ENCODE data around the gene RPH3AL.
"Not testable (repeated sequence)": the region's sequence is repeated elsewhere in the genome, so short reads cannot be mapped to it uniquely, and the experiment has no call there.

The RPH3AL gene

DNA sequence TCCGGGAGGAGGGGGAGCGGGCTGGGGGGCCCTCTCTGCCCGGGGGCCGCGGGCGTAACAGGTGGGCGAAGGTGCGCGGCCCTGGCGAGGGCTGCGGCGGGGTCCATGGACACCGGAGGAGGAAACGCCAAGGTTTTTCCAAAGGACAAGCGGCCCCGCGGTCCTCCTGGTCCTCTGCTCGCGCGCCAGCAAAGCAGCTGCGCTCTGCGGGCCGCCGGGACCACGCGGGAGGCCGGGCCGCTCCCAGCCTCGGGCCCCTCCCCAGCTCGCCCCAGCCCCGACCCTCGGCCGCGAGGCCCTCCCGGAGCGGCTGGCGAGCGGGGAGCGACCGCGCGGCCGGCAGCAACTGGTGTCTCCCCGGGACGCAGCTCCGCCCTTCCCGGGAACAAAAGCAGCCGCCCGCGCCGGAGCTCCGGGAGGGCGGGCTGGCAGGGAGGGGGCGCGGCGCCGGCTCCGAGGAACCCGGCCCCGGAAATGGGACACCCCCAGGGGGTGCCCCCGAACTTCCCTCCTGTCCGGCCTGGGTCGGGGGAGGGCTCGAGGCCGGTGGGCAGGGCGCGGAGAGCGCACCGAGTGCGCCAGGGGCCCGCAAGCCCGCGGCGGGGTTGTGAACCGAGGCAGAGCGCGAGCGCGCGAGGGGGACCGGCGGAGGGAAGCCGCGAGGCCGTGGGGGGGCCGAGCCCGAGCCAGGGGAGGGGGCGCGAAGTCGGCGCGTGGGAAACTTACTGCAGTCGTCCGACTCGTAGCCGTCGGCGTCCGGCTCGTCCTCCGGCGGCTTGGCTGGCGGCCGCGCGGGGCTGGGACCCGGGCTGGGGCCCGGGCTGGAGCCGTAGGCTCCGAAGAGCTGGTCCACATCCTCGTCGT is 172.0 kb downstream of the RPH3AL start:
- DNase-seq (ENCODE audit: low read depth in 2 of 2), result no peak

DNA sequence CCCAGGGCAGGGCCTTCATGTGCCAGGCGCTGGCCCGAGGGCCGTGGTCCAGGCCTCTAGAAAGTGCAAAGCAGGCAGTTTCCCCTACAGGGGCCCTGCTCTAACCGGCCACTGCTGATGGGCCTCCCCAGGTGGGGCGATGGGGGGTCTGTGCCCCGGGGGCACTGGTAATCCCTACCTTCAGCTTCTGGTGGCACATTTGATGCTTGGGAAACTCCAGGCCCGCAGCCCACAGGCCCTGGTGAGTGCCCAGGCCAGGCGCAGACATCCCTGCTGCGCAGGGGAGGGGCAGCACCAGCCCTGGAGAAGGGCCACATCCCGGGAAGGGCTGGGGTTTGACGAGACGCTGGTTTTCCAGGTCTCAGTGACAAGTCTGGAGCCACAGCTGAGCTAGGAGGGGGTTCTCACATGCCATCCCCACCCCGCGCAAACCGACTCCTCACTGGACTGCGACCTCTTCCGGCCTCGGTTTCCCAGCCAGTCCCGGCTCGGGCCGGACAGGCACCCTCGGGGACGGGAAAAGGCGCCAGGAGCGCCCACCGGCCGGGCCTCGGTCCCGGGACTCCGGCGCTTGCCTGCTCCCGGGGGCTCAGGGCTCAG is 172.7 kb downstream of the RPH3AL start:
- DNase-seq (ENCODE audit: low read depth in 2 of 2), result no peak

DNA sequence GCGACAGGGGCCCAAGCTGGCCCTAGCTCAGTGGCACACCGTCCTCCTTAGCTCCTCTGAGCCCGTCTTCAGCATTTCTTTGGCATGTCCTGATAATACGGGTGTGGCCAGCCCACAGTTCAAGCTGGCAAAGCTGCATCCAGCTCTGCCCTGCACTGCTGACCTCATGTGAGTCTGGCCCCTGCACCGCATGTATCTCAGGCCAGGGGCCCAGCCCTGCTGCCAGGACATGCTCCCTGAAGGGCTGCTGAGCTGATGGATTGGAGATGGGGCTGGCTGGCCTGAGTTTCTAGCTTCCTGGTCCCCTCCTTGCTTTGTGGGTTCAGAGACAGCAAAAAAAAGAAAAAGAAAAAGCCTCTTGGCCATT is 173.6 kb downstream of the RPH3AL start:
- no peak for DNase-seq (ENCODE audit: low read depth in 2 of 2)

DNA sequence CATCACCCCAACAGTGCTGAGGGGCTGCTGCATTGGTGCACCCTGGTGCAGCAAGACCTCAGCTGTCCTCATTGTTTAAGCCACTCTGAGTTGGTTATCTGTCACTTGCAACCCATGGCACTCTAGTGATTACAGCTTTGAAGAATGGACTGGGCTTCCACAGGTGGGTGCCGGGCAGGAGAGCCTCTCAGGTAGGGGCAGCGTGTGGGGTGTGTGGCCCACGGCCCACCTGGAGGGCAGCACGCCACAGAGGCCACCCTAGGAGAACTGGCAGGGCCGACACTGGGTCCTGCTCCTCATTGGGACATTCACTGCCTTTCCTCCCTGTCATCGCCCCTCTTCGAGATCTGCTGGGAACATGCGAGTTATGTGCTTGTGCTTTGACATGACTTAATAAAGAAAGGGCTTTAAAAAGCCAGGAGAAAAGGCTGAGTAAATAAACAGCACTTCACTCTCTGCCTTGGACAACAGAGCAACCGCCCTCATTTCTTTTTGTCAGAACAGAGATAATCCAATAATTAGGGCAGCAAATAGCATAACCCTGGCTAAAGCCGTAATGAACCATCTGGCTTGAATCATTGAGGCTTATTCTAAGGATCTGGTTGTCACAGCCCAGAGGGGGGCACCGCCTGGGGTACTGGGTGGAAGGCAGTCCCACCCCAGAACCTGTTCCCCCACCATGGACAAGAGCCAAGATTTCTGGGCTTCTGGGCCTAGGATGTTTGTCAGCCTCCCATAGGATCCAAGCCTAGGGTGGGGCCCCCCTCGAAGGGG is 174.1 kb downstream of the RPH3AL start:
- DNase-seq (ENCODE audit: low read depth in 2 of 2), result no peak

DNA sequence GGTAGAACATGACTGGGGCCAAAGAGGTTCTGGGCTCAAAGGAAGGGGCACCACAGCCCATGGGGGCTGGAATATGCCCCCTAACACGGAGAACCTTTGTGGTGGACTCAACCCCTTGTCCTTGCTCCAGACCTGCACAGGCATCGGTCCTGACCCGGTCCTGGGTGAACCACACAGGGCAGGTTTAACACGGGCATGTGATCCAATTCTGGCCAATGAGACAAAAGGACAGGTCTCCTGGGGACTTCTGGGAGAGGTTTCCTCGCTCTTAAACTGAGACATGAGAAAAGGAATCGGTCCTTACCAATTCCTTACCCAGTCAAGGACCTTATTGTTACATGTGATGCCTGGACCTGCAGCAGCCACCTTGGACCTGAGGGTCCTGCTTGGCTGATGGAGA is 174.8 kb downstream of the RPH3AL start:
- DNase-seq (ENCODE audit: low read depth in 2 of 2), result no peak

DNA sequence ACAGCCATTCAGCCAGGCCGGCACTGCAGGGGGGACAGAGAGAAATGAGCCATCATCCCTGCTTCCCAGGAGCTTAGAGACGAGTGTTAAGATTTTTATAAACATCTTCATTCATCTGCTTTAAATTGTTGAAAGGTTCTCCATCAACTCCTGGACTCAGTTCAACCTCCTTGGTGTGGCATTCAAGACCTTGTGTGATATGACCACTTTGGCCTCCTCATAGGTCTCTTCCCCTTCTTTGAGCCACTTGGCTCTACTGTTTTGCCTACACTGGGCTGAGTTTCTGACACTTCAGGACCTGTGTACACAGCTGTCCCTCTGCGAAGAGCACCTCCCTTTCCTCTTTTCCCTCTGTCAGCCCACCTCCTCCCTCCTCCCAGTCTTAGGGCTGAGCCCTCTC is 175.5 kb downstream of the RPH3AL start:
- DNase-seq (ENCODE audit: low read depth in 2 of 2), result no peak

DNA sequence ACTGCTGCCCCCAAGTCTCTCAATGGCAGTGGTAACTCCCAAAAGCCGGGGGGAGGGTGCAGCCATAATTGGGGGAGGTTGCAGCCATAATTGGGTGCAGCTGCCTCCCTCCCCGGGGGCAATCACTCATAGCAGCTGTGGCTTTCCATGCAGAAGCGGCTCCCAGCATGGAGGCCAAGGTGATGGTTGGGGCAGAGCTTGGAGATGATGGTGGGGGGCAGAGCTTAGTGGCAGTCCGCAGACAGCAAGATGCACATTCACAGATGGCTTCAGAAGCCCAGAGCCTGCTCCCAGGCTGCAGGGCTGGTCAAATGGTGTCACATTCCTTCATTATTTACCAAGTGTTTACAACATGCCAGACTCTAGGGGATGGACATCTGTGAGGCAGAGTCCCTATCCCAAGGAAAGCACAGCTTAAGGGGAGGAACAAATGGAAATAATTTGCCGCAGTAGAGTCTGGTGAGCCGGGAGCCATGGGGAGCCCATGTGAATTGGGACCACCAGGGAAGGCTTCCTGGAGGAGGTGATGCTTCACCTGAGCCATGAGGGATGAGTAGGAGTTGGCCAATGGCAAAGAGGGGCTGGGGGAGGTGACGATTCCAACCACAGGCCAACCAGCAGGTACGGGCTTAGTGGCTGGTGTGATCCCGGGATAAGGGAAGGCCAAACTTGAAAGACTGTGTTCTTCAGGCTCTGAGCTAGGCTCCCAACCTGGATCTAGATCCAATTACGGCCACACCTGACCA is 179.3 kb downstream of the RPH3AL start:
- no peak for DNase-seq (ENCODE audit: low read depth in 2 of 2)

DNA sequence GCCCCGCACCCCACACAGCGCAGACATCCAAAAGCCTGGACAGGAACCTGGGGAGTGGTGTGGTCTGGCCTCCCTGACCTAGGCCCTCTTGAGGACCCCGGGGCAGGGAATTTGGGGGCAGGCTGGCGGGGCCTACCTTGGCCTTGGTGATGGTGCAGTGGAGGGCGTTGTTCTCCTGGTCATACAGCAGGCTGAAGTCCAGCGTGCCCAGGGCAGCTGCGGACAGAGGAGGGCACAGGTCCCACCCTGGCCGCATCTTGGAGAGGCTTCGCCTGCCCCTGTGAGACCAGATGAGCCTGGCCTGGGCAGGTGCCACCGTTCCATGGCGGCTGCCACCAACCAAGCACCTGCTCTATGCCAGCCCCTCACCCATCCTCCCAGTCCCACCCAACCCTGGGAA is 180.2 kb downstream of the RPH3AL start:
- no peak for DNase-seq (ENCODE audit: low read depth in 2 of 2)

DNA sequence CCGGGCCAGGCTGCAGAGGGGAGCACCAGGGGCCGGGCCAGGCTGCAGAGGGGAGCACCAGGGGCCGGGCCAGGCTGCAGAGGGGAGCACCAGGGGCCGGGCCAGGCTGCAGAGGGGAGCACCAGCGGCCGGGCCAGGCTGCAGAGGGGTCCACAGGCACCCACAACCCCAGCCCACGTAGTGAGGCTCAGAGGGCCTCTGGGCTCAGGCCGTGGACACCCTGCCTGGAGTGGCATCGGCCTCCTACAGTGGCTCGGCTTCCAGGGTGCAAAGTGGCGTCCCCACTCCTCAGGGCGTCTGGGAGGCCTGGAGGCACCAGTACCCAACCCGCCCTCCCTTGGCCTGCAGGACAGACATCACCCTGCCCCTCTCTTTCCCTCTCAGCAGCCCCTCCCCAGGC is 180.7 kb downstream of the RPH3AL start:
- DNase-seq (ENCODE audit: low read depth in 2 of 2), result no peak

DNA sequence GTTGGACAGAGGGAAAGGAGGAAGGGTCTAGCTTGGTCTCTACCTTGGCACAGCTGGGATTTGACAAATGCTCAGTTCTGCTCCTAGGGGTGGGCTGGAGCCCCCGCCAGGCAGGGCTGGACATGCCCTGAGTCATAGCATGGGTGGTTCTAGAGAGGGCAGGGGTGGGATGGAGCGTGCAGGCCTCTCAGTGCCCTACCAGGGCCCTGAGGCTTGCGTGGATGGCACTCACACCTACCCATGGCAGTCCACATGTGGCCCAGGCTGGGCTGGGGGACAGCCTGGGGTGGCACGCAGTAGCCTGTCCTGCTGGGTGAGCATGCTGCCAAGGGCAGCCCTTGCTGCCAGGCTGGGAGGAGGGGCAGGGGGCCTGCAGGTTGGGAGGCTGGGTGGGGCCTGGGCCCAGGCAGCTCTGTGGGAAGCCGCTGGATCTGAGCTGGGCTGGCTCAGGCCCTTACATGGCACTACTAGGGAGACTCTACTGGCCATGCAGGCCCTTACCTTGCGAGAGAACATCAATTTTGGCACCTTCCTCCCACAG is 182.4 kb downstream of the RPH3AL start:
- no peak for DNase-seq (ENCODE audit: low read depth in 2 of 2)

DNA sequence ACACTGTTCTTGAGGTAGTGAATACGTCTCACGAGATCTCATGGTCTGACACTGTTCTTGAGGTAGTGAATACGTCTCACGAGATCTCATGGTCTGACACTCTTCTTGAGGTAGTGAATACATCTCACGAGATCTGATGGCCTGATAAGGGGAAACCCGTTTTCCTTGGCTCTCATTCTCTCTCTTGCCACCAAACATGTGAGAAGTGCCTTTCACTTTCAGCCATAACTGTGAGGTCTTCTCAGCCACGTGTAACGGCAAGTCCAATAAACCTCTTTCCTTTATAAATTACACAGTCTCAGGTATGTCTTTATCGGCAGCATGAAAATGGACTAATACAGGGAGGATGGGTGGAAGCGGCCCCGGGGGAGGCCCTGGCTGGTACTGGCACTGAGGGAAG is 184.0 kb downstream of the RPH3AL start:
- DNase-seq (ENCODE audit: low read depth in 2 of 2), result not testable (repeated sequence)

DNA sequence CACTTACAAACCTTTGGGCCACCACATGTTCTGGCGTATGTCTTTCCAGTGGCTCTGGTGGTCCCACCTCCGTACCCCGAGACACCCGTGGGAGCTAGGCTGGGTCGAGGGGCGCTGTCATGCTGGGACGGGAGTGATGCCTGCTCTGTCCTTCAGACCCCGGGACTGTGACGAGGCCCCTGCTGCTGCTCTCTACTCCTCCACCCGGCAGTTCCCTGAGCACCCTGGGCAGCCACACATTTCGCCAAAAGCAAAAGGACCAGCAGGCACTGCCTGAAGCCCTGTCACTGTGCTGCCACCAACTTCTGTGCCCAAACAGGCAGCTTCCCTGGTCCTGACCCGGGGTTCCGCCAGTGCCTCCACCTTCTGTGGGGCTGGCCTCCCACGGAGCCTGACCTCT is 186.7 kb downstream of the RPH3AL start:
- DNase-seq (ENCODE audit: low read depth in 2 of 2), result no peak

DNA sequence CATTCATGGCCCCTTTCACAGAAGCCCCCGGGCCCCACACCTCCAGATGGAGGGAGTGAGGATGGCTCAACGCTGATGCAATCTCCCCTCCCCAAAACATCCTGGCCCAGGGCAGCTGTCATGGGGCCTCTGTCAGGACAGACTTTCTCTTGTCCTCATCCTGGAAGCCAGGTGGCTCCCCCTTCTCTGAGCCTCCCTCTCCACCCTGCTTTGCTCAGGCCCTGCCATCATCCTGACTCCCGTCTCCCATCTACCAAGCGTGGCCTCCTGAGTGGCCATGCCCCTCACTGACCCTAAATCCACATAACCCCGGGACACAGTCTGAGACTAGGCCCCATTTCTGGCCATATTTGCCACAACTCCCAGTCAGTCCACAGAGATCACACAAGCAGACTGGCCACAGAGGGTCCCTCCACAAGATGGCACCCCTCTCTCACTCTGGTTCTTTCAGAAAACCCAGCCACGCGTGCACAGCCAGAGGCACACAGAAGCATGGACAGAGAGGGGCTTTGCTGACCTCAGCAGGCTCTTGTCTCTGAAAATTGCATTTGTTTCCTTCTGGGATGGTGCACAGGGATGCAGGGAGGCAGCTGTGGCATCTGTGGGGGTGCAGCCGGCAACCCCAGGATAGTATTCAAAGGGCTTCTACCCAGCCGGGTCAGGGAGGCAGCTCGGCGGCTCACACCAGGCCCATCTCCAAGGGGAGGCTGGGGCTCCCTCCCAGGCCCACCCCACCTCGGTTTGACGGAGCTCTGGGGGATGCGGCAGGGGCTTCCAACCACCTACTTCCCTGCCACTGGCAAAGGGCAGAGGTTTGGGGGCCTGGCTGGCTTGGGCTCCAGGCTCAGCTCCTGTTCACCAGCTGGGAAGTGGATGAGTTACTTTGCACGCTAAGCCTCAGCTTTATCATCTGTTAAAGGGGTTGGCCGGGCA is 188.0 kb downstream of the RPH3AL start:
- no peak for DNase-seq (ENCODE audit: low read depth in 2 of 2)

DNA sequence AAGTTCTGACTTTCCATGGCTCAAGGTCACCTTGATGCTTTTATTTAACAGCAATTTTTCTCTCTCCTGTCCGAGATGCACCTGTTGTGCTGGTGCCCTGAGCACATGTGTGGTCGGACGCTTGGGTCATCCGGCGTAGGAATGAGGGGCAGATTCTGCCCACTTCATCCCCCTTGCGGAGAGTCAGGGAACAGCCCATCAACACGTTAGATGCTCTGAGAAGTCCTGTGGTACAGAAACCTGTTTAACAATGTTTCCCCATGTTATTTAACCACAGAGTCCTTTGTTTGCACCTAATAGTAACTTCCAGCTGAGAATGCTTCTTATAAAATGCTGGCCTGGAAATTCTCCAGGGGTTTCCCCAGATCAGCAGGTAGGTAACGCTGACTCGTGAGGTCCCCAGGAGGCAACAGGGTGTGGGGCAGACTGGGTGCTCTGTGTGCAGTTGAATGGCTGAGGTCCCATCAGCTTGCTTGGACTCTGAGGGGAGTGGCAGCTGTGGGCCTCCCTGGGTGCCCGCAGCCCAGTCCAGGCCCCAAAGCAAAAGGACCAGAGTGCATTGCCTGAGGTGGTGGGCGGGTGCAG is 189.0 kb downstream of the RPH3AL start:
- DNase-seq (ENCODE audit: low read depth in 2 of 2), result no peak

DNA sequence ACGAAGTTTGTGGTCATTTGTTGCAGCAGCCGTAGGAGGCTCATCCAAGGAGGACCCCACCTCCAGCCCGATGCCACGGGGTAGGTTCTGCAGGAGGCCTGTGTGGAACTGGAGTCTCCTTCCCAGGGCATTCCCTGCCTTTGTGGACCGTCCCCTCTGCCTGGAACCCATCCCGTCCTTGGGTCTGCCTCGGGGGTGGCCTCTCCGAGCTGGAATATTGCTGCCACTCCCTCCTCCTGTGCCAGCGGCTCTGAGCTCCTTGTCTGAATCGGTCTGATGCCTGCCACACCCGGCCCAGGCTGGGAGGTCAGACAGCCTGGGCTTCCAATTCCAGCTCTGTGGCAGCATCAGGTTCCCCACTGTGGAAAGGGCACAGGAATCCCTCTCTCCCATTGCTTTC is 189.9 kb downstream of the RPH3AL start:
- no peak for DNase-seq (ENCODE audit: low read depth in 2 of 2)

All from fibroblast of skin of left quadriceps (primary cell).